AG10803 (cell line): ENCODE results near the gene ROGDI.

Source experiments
- DNase-seq: peaks from one replicate; pipeline ENCODE4 v3.0.0; 2010; ENCODE audit warnings: low read depth
- H3K4me3 ChIP-seq: 2 replicates; pipeline ENCODE4 v1.5.1; 2011; ENCODE audit warnings: mild to moderate bottlenecking, low read length, control low read depth
- CTCF ChIP-seq: conservative IDR thresholded peaks from 2 replicates; pipeline ENCODE4 v1.5.1; 2011; ENCODE audit warnings: mild to moderate bottlenecking, low read length, control low read depth, inconsistent platforms

The ROGDI gene

GRCh38 chr16:4753227-4753626 lies 49.2 kb downstream of the ROGDI start:
- no peak overlapping the region for H3K4me3 ChIP-seq
- no peak for DNase-seq
- no peak for TF ChIP-seq CTCF

- no peak overlapping the region for H3K4me3 ChIP-seq
- DNase-seq, result no peak
- TF ChIP-seq CTCF, result no peak
Observed at GRCh38 chr16:4752351-4753100, 49.9 kb downstream of the ROGDI start.

GRCh38 chr16:4750896-4751295 lies 51.5 kb downstream of the ROGDI start:
- no peak for TF ChIP-seq CTCF
- H3K4me3 ChIP-seq, result no peak overlapping the region
- DNase-seq, result no peak

GRCh38 chr16:4749700-4750257 lies 52.7 kb downstream of the ROGDI start:
- no peak for TF ChIP-seq CTCF
- H3K4me3 ChIP-seq, result no peak overlapping the region
- no peak for DNase-seq

- DNase-seq, result no peak
- no peak overlapping the region for H3K4me3 ChIP-seq
- no peak for TF ChIP-seq CTCF
Observed at GRCh38 chr16:4748682-4749411, 53.6 kb downstream of the ROGDI start.

- no peak overlapping the region for H3K4me3 ChIP-seq
- no peak for TF ChIP-seq CTCF
Observed at GRCh38 chr16:4747906-4748681, 54.3 kb downstream of the ROGDI start.

More at GRCh38 chr16:4747906-4748681, 54.3 kb downstream of the ROGDI start:
- DNase-seq, result no peak
